ENCODE data around the gene PALD1. TPM values are rescaled to one million over a fixed set of nuclear protein-coding genes. Genes with fewer than 3 reads are reported as not detected.

Gene PALD1
- 0.38 and 1.5 TPM in 2 replicates for total RNA-seq (2022)
- Bru-seq, nascent RNA: percentile 31 among the genes with signal in this experiment
- percentile 18 among the genes with signal in this experiment for BruChase-seq, experiment 1, labeled RNA remaining after a 6-hour chase
- BruChase-seq, experiment 2, labeled RNA remaining after a 2-hour chase: percentile 20 among the genes with signal in this experiment
- long read RNA-seq, full-length matches to known transcripts: 1 of 7 reads
- long read RNA-seq, partial matches to known transcripts: 4 of 7 reads
- long read RNA-seq, other reads (novel, unspliced or antisense): 2 of 7 reads

GRCh38 chr10:70478191-70479164, at the start of gene PALD1:
Gene PALD1 (plus strand): TSS chr10:70478767. CDS start chr10:70525952, 47,185 bp downstream.
- peak within 1 kb of the TSS; percentile 81 for H3K4me3 Mint-ChIP-seq (ENCODE audit: low read depth, unreplicated experiment)
- CTCF ChIA-PET: interaction anchor here (2.4 kb wide), 1 partner anchor 17 kb away, joined by 9 read pairs; no protein-coding TSS in a partner anchor
- peak; percentile 51 for DNase-seq
- intact Hi-C loops (cut with micrococcal nuclease; ENCODE audit: unreplicated experiment): no loop called here
- TF ChIP-seq CTCF (IDR thresholded peaks at IDR 0.05; ENCODE audit: unreplicated experiment): no peak
- H3K4me1 Mint-ChIP-seq (ENCODE audit: low read depth, unreplicated experiment): peaks cover 23% of the 10 kb centered on the region
- peaks cover 70% of the 10 kb centered on the region for H3K27me3 Mint-ChIP-seq (ENCODE audit: unreplicated experiment)
- peaks cover 12% of the 10 kb centered on the region for H3K36me3 Mint-ChIP-seq (ENCODE audit: insufficient read depth, unreplicated experiment)
- H3K9me3 Mint-ChIP-seq (ENCODE audit: low read depth, unreplicated experiment): no peaks in the 10 kb centered on the region
- H3K27ac Mint-ChIP-seq (ENCODE audit: unreplicated experiment): peak within 1 kb of the TSS; percentile 80
- no TSS peak for BruUV-seq (replicated peaks)

GRCh38 chr10:70430493-70431445, 47.8 kb upstream of the PALD1 start:
- peaks cover 10% of the 10 kb centered on the region for H3K36me3 Mint-ChIP-seq (ENCODE audit: insufficient read depth, unreplicated experiment)
- H3K4me3 Mint-ChIP-seq (ENCODE audit: low read depth, unreplicated experiment): no peak overlapping the region
- H3K27me3 Mint-ChIP-seq (ENCODE audit: unreplicated experiment): no peaks in the 10 kb centered on the region
- H3K4me1 Mint-ChIP-seq (ENCODE audit: low read depth, unreplicated experiment): no peaks in the 10 kb centered on the region
- intact Hi-C loops (cut with micrococcal nuclease; ENCODE audit: unreplicated experiment): no loop called here
- no peaks in the 10 kb centered on the region for H3K9me3 Mint-ChIP-seq (ENCODE audit: low read depth, unreplicated experiment)
- BruUV-seq (replicated peaks): no TSS peak
- DNase-seq: no peak
- CTCF ChIA-PET: no interaction called here
- TF ChIP-seq CTCF (IDR thresholded peaks at IDR 0.05; ENCODE audit: unreplicated experiment): no peak
- no peak overlapping the region for H3K27ac Mint-ChIP-seq (ENCODE audit: unreplicated experiment)

- H3K36me3 Mint-ChIP-seq (ENCODE audit: insufficient read depth, unreplicated experiment): peaks cover 5% of the 10 kb centered on the region
- no peak overlapping the region for H3K27ac Mint-ChIP-seq (ENCODE audit: unreplicated experiment)
- peaks cover 5% of the 10 kb centered on the region for H3K27me3 Mint-ChIP-seq (ENCODE audit: unreplicated experiment)
- BruUV-seq (replicated peaks): no TSS peak
- TF ChIP-seq CTCF (IDR thresholded peaks at IDR 0.05; ENCODE audit: unreplicated experiment): no peak
- H3K4me1 Mint-ChIP-seq (ENCODE audit: low read depth, unreplicated experiment): no peaks in the 10 kb centered on the region
- no peak for DNase-seq
- H3K4me3 Mint-ChIP-seq (ENCODE audit: low read depth, unreplicated experiment): no peak overlapping the region
- CTCF ChIA-PET: interaction anchor here (0.5 to 1.6 kb wide), 2 partner anchors 10 to 88 kb away, joined by 5 to 6 read pairs; partner anchors contain the start of gene NODAL
- intact Hi-C loops (cut with micrococcal nuclease; ENCODE audit: unreplicated experiment): no loop called here
- H3K9me3 Mint-ChIP-seq (ENCODE audit: low read depth, unreplicated experiment): no peaks in the 10 kb centered on the region
Measured at GRCh38 chr10:70432101-70432500, 46.5 kb upstream of the PALD1 start.
